ENCODE data around the gene R3HDM4.
"Not testable (repeated sequence)": the region's sequence is repeated elsewhere in the genome, so short reads cannot be mapped to it uniquely, and the experiment has no call there.

Gene R3HDM4

DNA sequence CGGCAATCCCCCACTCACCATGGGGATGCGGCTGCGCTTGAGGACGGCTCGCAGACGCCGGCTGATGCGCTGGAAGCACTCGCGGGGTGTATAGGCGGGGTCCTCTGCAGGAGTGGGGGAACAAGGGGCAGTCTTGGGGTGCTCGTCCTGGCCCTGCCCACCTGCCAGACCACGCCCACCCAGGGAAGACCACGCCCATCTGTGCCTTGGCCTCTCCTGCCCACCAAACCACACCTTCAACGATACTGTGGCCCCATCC is 13.0 kb downstream of the R3HDM4 start:
- no peaks in the 10 kb centered on the region for H3K9me3 ChIP-seq (ENCODE audit: control insufficient read depth in 2 of 2, low read length in 2 of 2)
- H3K36me3 ChIP-seq (ENCODE audit: control insufficient read depth in 2 of 2, insufficient read depth in 2 of 2, low read length in 2 of 2), result peaks cover 0 to 9% of the 10 kb centered on the region in 2 donors
- no peak overlapping the region for H3K4me3 ChIP-seq (ENCODE audit: low read length in 2 of 2)
- no peak overlapping the region for H3K9ac ChIP-seq (ENCODE audit: low read depth in 1 of 2, low read length in 2 of 2)
- no peaks in the 10 kb centered on the region for H3K27me3 ChIP-seq (ENCODE audit: control insufficient read depth in 2 of 2, insufficient read depth in 2 of 2, low read length in 2 of 2)
- no peak overlapping the region for H3K27ac ChIP-seq (ENCODE audit: low read depth in 2 of 2, low read length in 2 of 2)
- H3K4me1 ChIP-seq (ENCODE audit: control insufficient read depth in 2 of 2, insufficient read depth in 2 of 2, low read length in 2 of 2), result no peaks in the 10 kb centered on the region

- no peak overlapping the region for H3K9ac ChIP-seq (ENCODE audit: low read depth in 1 of 2, low read length in 2 of 2)
- H3K36me3 ChIP-seq (ENCODE audit: control insufficient read depth in 2 of 2, insufficient read depth in 2 of 2, low read length in 2 of 2), result peaks cover 0 to 9% of the 10 kb centered on the region in 2 donors
- no peaks in the 10 kb centered on the region for H3K4me1 ChIP-seq (ENCODE audit: control insufficient read depth in 2 of 2, insufficient read depth in 2 of 2, low read length in 2 of 2)
- H3K9me3 ChIP-seq (ENCODE audit: control insufficient read depth in 2 of 2, low read length in 2 of 2), result no peaks in the 10 kb centered on the region
- no peak overlapping the region for H3K4me3 ChIP-seq (ENCODE audit: low read length in 2 of 2)
- H3K27me3 ChIP-seq (ENCODE audit: control insufficient read depth in 2 of 2, insufficient read depth in 2 of 2, low read length in 2 of 2), result no peaks in the 10 kb centered on the region
- no peak overlapping the region for H3K27ac ChIP-seq (ENCODE audit: low read depth in 2 of 2, low read length in 2 of 2)
These were observed 13.5 kb downstream of the R3HDM4 start for GRCh38 chr19:899336-900042.

DNA sequence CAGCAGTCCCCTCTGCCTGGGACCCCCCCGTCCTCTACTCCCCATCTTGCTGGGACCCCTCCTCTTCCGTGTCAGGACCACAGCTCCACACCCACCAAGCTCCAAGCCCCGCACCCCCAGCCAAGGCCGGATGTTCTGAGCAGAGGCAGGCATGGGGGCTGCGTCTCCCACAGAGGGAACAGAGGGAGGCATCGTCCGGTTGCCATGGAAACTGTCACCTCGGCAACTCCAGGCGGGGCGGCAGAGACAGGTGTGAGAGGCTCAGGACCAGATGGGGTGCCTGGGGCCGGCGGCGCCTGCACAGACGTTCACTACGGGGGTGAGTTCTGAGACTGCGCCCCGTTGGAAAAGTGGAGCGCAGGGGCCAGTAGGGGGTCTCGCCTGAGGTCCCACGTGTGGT is 14.4 kb downstream of the R3HDM4 start:
- Histone ChIP-seq H3K9ac (ENCODE audit: low read depth in 1 of 2, low read length in 2 of 2) (no peak overlapping the region), H3K27me3 (ENCODE audit: control insufficient read depth in 2 of 2, insufficient read depth in 2 of 2, low read length in 2 of 2) (no peaks in the 10 kb centered on the region), H3K9me3 (ENCODE audit: control insufficient read depth in 2 of 2, low read length in 2 of 2) (no peaks in the 10 kb centered on the region), H3K4me3 (ENCODE audit: low read length in 2 of 2) (no peak overlapping the region), H3K36me3 (ENCODE audit: control insufficient read depth in 2 of 2, insufficient read depth in 2 of 2, low read length in 2 of 2) (peaks cover 0 to 9% of the 10 kb centered on the region in 2 donors), H3K27ac (ENCODE audit: low read depth in 2 of 2, low read length in 2 of 2) (no peak overlapping the region), H3K4me1 (ENCODE audit: control insufficient read depth in 2 of 2, insufficient read depth in 2 of 2, low read length in 2 of 2) (no peaks in the 10 kb centered on the region)

GRCh38 chr19:897442-898039 is 15.5 kb downstream of the R3HDM4 start:
- no peaks in the 10 kb centered on the region for H3K27me3 ChIP-seq (ENCODE audit: control insufficient read depth in 2 of 2, insufficient read depth in 2 of 2, low read length in 2 of 2)
- peaks cover 0 to 9% of the 10 kb centered on the region in 2 donors for H3K36me3 ChIP-seq (ENCODE audit: control insufficient read depth in 2 of 2, insufficient read depth in 2 of 2, low read length in 2 of 2)
- H3K27ac ChIP-seq (ENCODE audit: low read depth in 2 of 2, low read length in 2 of 2), result no peak overlapping the region

GRCh38 chr19:896999-897398 is 16.0 kb downstream of the R3HDM4 start:
- Histone ChIP-seq H3K36me3 (ENCODE audit: control insufficient read depth in 2 of 2, insufficient read depth in 2 of 2, low read length in 2 of 2) (peaks cover 0 to 9% of the 10 kb centered on the region in 2 donors), H3K27ac (ENCODE audit: low read depth in 2 of 2, low read length in 2 of 2) (no peak overlapping the region), H3K9me3 (ENCODE audit: control insufficient read depth in 2 of 2, low read length in 2 of 2) (no peaks in the 10 kb centered on the region), H3K4me3 (ENCODE audit: low read length in 2 of 2) (no peak overlapping the region), H3K9ac (ENCODE audit: low read depth in 1 of 2, low read length in 2 of 2) (no peak overlapping the region), H3K4me1 (ENCODE audit: control insufficient read depth in 2 of 2, insufficient read depth in 2 of 2, low read length in 2 of 2) (peaks cover 2 to 3% of the 10 kb centered on the region in 2 donors), H3K27me3 (ENCODE audit: control insufficient read depth in 2 of 2, insufficient read depth in 2 of 2, low read length in 2 of 2) (no peaks in the 10 kb centered on the region)

More at GRCh38 chr19:897442-898039, 15.5 kb downstream of the R3HDM4 start:
- no peaks in the 10 kb centered on the region for H3K9me3 ChIP-seq (ENCODE audit: control insufficient read depth in 2 of 2, low read length in 2 of 2)
- H3K4me1 ChIP-seq (ENCODE audit: control insufficient read depth in 2 of 2, insufficient read depth in 2 of 2, low read length in 2 of 2), result no peaks in the 10 kb centered on the region
- H3K9ac ChIP-seq (ENCODE audit: low read depth in 1 of 2, low read length in 2 of 2), result no peak overlapping the region
- H3K4me3 ChIP-seq (ENCODE audit: low read length in 2 of 2), result no peak overlapping the region

- Histone ChIP-seq H3K36me3 (ENCODE audit: control insufficient read depth in 2 of 2, insufficient read depth in 2 of 2, low read length in 2 of 2) (peaks cover 0 to 6% of the 10 kb centered on the region in 2 donors), H3K9ac (ENCODE audit: low read depth in 1 of 2, low read length in 2 of 2) (no peak overlapping the region), H3K27me3 (ENCODE audit: control insufficient read depth in 2 of 2, insufficient read depth in 2 of 2, low read length in 2 of 2) (no peaks in the 10 kb centered on the region), H3K27ac (ENCODE audit: low read depth in 2 of 2, low read length in 2 of 2) (no peak overlapping the region), H3K4me1 (ENCODE audit: control insufficient read depth in 2 of 2, insufficient read depth in 2 of 2, low read length in 2 of 2) (peaks cover 5% of the 10 kb centered on the region in 2 donors), H3K4me3 (ENCODE audit: low read length in 2 of 2) (no peak overlapping the region), H3K9me3 (ENCODE audit: control insufficient read depth in 2 of 2, low read length in 2 of 2) (no peaks in the 10 kb centered on the region)
These were observed 16.6 kb downstream of the R3HDM4 start for GRCh38 chr19:896434-896833.

DNA sequence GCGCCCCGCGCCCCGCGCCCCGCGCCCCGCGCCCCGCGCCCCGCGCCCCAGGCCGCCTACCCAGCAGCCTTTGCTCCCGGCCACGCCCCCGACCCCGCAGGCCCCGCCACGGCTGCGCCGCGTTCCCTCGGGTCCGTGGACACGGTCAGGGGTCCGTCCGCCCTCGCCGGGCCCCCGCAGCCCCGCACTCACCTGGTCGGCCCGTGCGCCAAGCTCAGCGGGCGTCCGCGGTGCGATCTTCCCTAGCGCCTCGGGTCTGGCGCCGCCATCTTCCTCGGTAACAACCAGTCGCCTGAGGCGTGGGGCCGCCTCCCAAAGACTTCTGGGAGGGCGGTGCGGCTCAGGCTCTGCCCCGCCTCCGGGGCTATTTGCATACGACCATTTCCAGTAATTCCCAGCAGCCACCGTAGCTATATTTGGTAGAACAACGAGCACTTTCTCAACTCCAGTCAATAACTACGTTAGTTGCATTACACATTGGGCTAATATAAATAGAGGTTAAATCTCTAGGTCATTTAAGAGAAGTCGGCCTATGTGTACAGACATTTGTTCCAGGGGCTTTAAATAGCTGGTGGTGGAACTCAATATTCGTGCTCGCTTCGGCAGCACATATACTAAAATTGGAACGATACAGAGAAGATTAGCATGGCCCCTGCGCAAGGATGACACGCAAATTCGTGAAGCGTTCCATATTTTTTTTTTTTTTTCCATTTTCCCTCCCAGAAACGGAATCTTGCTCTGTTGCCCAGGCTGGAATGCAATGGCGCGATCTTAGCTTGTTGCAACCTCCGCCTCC is 19.9 kb downstream of the R3HDM4 start, which contains the start of the genes MED16 and RNU6-9:
MED16 (minus strand) TSS at position 294 of the 796 bp plus-strand sequence. CDS start 2,056 bp downstream, outside the sequence.
RNU6-9 (plus strand) TSS at position 591 of the 796 bp plus-strand sequence.
- no peaks in the 10 kb centered on the region for H3K27me3 ChIP-seq (ENCODE audit: control insufficient read depth in 2 of 2, insufficient read depth in 2 of 2, low read length in 2 of 2)
- no peaks in the 10 kb centered on the region for H3K9me3 ChIP-seq (ENCODE audit: control insufficient read depth in 2 of 2, low read length in 2 of 2)
- H3K4me1 ChIP-seq (ENCODE audit: control insufficient read depth in 2 of 2, insufficient read depth in 2 of 2, low read length in 2 of 2), result peaks cover 8 to 14% of the 10 kb centered on the region in 2 donors
- peak within 1 kb of the TSS; percentile 72 to 80 for H3K9ac ChIP-seq (ENCODE audit: low read depth in 1 of 2, low read length in 2 of 2)
- H3K27ac ChIP-seq (ENCODE audit: low read depth in 2 of 2, low read length in 2 of 2), result peak within 1 kb of the TSS; percentile 92 to 95
- H3K4me3 ChIP-seq (ENCODE audit: low read length in 2 of 2), result peak within 1 kb of the TSS; percentile 72 to 82
- H3K36me3 ChIP-seq (ENCODE audit: control insufficient read depth in 2 of 2, insufficient read depth in 2 of 2, low read length in 2 of 2), result peaks cover 15 to 19% of the 10 kb centered on the region in 2 donors

DNA sequence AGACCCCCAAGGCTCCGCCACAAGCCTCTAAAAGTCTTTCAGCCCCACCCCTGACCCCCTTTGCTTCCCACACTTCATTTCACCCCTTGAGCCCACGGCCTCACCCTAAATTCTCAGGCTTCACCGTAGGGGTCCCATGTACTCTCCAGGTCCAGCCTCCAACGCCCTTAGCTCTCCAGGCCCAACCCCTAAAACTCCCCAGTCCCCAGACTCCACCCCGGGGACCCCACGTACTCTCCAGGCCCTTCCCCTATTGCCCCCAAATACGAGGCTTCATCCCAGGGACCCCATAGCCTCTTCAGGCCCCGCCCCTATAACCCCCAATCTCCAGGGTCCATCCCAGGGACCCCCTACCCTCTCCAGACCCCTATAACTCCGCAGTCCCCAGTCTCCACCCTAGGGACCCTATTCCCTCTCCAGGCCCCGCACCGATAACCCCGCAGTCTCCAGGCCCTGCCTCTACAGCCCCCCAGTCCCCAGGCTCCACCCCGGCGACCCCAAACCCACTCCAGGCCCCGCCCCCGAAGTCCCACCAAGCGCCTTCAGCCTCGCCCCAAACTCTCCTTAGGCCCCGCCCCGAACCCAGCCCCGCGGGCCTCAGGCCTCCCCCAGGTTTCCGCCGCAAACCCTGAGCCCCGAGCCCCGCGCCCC is 20.7 kb downstream of the R3HDM4 start:
- Histone ChIP-seq H3K9ac (ENCODE audit: low read depth in 1 of 2, low read length in 2 of 2) (peak overlapping the region; percentile 68 to 80), H3K9me3 (ENCODE audit: control insufficient read depth in 2 of 2, low read length in 2 of 2) (no peaks in the 10 kb centered on the region), H3K4me1 (ENCODE audit: control insufficient read depth in 2 of 2, insufficient read depth in 2 of 2, low read length in 2 of 2) (peaks cover 8 to 14% of the 10 kb centered on the region in 2 donors), H3K27me3 (ENCODE audit: control insufficient read depth in 2 of 2, insufficient read depth in 2 of 2, low read length in 2 of 2) (no peaks in the 10 kb centered on the region), H3K27ac (ENCODE audit: low read depth in 2 of 2, low read length in 2 of 2) (peak overlapping the region; percentile 92 to 95), H3K36me3 (ENCODE audit: control insufficient read depth in 2 of 2, insufficient read depth in 2 of 2, low read length in 2 of 2) (peaks cover 15 to 21% of the 10 kb centered on the region in 2 donors), H3K4me3 (ENCODE audit: low read length in 2 of 2) (peak overlapping the region; percentile 72 to 82)

DNA sequence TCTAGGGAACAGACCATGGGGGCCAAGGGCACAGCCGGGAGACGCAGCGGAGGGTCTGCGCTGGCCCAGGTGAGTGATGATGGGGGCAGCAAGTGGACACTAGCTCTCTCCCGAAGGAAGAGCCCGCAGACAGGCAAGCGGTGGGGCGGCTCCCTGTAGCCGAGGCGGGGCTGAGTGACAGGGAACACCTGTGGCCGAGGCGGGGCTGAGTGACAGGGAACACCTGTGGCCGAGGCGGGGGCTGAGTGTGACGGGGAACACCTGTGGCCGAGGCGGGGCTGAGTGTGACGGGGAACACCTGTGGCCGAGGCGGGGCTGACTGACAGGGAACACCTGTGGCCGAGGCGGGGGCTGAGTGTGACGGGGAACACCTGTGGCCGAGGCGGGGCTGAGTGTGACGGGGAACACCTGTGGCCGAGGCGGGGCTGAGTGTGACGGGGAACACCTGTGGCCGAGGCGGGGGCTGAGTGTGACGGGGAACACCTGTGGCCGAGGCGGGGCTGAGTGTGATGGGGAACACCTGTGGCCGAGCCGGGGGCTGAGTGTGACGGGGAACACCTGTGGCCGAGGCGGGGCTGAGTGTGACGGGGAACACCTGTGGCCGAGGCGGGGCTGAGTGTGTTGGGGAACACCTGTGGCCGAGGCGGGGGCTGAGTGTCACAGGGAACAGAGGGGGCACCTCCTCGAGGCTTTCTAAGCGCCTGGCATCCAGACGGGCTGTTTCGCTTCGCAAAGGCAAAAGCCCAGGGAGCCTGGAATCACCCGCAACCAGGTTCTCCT is 21.4 kb downstream of the R3HDM4 start:
- Histone ChIP-seq H3K4me1 (ENCODE audit: control insufficient read depth in 2 of 2, insufficient read depth in 2 of 2, low read length in 2 of 2) (peaks cover 8 to 14% of the 10 kb centered on the region in 2 donors), H3K9ac (ENCODE audit: low read depth in 1 of 2, low read length in 2 of 2) (peak overlapping the region; percentile 68 to 80), H3K4me3 (ENCODE audit: low read length in 2 of 2) (peak overlapping the region; percentile 72 to 82), H3K27ac (ENCODE audit: low read depth in 2 of 2, low read length in 2 of 2) (peak overlapping the region; percentile 92 to 95), H3K36me3 (ENCODE audit: control insufficient read depth in 2 of 2, insufficient read depth in 2 of 2, low read length in 2 of 2) (peaks cover 20 to 22% of the 10 kb centered on the region in 2 donors)
- H3K27me3 ChIP-seq (ENCODE audit: control insufficient read depth in 2 of 2, insufficient read depth in 2 of 2, low read length in 2 of 2); H3K9me3 ChIP-seq (ENCODE audit: control insufficient read depth in 2 of 2, low read length in 2 of 2): not testable (repeated sequence)
